Hindlimb muscle (tissue), 1 donor: ENCODE measurements around the gene GSG1L2. TPM values are rescaled to one million over a fixed set of nuclear protein-coding genes. Genes with fewer than 3 reads are reported as not detected.
A peak's percentile ranks its signal among the peaks of the same experiment; 100 is the strongest.

Experiments
- DNase-seq: peaks from one replicate; pipeline ENCODE4 v3.0.0-alpha.2; 2013
- polyA plus RNA-seq: library from polyadenylated mRNA; unstranded; fragments of 120-200 nt; gene quantifications from one replicate; pipeline ENCODE4 v1.2.1, GENCODE V29; 2013; ENCODE audit not compliant: insufficient read length

The GSG1L2 gene
- polyA plus RNA-seq, 1 donor: not detected

DNA sequence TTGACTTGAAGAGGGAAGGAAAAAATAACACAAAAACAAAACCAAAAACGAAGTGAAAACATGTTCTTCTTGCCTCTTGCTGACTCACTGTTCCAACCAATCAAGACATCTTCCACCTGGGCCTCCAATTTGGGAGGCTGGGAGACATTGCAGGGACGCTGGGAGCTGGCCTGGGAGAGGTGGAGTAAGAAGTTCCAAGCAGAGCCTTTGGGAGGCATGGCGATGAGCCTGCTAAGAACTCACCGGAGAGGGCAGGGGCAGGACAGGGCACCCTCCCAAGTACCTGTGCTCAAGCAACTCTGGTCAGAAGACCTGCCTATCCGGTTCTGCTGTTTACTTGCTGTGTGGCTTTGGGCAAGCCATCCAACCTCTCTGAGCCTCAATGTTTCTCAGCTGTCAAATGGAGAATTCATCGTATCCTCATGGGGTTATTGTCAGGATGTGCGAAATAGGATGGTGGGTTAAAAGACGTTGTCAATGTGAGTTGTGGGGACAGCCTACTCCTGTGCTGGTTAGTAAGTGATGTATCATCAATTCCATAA lies 3.0 kb upstream of the GSG1L2 start:
- no peak for DNase-seq

DNA sequence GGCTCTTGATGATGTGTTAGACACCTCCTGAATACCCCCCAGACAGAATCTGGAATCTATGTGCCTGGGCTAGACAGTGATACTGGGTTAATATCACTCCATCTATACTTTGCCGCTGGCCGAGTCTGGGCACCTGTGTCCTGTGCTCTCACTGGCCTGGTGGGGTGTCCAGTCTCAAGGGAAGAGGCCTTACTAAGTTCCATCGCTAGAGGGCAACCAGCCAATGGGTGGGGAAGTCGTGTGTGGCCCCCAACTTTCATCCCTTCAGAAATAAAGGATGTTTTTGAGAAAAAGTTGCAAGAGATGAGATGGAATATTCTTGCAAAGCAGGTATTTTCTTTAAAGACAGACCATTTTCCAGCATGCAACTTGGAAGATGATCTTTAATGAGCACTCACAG lies 2.2 kb upstream of the GSG1L2 start:
- no peak for DNase-seq

DNA sequence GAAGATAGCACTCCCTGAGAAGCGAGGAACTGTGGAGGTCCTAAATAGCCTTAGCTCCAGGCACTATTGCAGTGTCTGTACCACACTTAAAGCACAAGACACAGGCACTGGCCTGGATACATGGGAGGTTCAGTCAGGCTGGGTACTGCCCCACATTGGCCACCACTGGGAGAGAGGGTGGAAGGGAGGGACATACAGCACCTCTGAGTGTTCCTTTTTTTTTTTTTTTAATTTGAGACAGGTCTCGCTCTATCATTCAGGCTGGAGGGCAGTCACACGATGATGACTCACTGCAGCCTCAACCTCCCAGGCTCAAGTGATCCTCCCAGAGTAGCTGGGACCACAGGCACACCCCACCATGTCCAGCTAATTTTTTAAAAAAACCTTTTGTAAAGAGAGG lies 1.4 kb downstream of the GSG1L2 start:
- DNase-seq: no peak

DNA sequence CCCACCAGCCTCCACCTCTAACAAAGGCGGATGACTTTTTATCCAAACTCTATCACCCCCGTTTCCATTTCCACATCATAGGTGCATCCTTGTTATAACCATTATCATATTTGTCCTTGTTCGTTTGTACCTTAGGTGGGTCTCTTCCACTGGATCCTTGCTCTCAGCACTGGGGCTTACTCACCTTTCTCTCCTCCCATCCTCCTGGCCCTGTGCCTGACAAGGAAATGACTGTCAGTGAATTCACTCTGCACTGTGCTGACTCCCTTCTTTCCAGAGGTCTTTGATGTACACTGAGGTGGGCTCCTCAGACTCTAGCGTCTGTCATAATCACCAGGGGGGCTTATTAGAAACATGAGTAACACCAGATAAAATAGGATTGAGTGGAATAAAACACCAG lies 3.1 kb downstream of the GSG1L2 start:
- no peak for DNase-seq

DNA sequence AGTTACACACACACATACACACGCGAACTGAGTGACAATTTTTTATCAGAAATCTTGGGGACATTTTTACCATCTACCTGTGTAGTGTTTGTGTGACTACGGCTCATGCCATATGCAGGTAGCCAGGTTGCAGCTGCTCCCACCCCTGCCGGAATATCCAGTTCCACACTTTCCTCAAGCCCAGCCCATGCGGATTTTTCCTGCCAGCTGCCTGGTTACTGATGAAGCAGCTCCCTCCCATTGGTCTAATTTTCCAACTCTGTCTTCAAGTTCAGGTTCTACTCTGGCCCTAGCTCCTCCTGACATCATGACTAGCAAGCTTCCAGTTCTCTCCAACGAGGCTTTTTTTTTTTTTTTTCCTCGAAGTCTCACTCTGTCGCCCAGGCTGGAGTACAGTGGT lies 4.8 kb downstream of the GSG1L2 start:
- DNase-seq: peak; percentile 20

DNA sequence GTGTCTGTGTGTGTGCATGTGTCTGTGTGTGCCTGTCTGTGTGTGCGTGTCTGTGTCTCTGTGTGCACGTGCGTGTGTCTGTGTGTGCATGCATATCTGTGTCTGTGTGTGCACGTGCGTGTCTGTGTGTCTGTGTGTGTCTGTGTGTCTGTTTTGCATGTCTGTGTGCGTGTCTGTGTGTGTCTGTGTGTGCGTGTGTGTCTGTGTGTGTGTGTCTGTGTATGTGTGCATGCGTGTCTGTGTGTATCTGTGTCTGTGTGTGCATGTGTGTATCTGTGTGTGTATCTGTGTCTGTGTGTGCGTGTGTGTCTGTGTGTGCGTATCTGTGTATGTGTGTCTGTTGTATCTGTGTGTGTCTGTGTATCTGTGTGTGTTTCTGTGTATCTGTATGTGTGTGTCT lies 5.4 kb downstream of the GSG1L2 start:
- DNase-seq: no peak

DNA sequence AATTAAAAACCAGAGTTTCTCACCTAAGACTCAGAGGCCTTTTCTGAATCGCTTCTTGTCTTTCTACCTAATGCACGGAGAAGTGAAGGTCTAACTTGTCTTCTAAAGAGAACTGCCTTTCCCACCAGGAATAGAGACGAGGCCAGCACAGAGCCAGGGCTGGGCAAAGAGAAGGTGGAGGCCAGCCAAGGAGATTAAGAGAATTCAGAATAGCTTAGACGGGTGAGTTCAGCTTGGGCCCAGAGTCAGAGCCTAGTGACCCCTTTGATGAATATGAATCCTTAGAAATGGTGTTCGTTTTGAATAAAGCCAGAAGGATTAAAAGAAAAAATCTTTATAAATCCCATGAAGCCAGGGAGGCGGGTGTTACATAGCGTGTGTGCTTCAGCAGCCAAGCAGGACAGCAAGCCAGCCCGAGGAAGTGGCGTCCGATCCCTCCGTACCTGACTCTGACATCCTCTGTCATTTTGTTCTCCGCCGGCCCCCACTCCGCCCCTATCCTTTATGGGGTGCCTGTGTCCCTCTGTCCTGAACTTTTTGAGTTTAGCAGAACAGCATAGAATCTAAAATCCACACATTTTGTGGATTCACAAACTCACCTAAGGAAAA lies 7.4 kb downstream of the GSG1L2 start:
- DNase-seq: no peak

DNA sequence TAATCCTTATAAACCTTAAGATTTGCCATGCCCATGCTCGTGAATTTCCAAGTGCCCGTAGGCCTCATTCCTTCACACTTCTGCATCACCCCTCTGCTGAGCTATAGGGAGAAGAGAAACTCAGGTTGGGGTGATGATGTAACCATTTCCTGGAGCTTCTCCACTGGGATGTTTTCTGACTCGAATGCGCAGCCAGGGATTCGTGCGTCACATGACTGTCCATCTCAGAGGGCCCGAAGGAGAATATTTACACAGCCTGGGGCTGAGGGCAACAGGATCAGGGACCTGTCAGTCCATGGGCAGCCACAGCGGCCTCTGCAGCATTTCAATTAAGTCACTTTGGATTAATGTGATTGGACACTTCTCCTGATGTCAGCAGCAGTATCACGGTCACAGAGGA lies 8.7 kb downstream of the GSG1L2 start:
- no peak for DNase-seq

DNA sequence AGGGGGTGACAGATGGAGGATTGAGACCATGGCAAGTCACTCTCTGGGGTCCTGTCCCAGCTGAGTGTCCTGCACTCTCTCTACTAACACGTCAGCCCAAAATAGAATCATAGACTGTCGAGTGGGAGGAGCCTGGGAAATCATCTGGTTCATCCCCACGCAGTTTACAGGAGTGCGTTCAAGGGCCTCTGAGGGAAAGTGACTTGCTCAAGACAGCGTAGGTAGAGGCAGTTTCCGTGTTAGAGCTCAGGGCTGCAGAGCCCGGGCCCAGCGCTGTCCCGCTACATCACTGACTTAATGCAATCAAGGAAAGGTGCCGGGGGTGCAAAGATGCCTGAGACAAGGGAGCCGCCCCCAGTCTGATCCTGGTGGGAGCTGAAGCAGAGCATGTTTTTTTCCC lies 10.3 kb downstream of the GSG1L2 start:
- DNase-seq: no peak

DNA sequence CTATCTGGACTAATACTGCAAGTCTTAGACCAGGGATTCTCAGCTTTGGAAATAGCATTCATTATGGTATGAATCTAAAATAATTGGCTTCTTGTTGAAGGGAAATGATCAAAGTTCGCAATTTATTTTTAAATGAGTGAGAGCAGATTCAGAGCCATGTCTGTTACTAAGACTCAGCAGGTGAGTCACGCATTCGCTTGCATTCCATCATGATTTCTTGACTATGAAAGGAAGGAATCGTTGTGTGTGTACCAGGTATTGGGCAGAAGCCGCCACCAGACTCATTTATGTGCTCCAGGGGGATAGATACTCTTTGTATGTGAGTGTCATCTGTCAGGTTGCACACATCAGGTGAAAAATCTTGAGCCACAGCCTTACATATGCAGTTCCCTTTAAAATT lies 10.8 kb downstream of the GSG1L2 start:
- DNase-seq: no peak

DNA sequence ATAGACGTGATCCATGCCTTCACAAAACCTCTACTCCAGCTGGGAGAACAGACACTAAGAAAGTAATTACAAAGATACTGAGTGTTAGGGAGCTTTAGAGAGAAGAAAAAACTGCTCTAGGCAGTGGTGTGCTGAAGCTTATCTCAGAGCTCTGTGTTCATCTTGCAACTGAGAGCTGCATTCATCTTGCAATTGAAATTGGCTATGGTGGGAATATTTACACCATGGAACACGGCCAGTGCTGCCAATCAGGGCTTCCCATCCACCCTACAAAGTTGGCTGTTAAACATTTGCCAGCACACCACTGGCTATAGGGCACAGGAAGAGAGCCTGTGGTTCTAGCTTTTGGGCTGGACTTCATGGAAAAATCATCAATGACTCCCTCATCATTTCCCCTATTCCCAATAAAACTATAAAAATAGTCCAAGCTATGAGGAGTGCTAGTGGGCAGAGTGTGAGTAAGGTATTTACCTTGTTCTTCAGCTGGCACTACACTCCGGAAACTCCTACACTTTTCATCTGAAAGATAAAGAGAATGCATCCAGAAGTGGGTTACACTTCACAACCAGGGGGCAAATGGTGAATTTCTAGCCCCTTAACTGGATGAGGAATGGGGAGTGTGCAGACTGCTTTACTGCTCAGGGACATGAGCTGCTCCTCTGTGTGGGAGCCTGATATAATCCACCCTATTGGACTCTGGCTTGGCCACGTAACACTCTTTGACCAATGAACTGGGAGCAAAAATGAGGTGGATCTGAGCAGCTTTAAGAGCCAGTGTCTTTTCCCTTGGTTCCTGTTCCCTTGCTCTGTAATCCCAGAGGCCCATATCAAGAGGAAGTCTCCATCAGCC lies 11.6 kb downstream of the GSG1L2 start:
- no peak for DNase-seq

DNA sequence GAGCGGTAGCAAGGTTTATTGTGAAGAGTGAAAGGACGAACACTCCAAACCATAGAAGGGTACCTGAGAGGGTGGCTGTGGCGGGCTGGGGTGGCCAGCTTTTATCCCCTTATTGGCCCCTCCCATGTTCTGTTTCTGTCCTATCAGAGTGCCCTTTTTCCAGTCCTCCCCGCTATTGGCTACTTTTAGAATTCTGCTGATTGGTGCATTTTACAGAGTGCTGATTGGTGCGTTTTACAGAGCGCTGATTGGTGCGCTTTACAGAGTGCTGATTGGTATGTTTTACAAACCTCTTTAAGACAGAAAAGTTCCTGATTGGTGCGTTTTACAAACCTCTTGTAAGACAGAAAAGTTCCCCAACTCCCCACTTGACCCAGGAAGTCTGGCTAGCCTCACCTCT lies 12.5 kb downstream of the GSG1L2 start:
- no peak for DNase-seq

DNA sequence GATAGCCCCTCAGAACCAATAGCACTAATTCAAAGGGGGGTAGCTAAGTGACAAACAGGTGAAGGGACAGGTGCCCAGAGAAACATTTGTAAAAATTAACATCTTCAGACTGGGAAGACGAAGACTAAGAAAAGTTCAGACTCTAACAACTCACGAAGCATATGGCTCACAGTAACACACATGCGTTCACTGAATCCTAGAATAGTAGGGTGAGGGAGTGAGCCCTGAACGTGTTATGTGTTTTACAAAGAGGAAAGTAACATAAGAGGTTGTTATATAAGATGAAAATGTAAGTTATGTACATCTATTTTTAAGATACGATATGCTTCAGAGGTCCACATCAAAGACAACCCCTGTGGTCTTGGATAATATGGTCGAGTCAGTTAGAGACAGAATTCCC lies 15.2 kb downstream of the GSG1L2 start:
- DNase-seq: no peak

DNA sequence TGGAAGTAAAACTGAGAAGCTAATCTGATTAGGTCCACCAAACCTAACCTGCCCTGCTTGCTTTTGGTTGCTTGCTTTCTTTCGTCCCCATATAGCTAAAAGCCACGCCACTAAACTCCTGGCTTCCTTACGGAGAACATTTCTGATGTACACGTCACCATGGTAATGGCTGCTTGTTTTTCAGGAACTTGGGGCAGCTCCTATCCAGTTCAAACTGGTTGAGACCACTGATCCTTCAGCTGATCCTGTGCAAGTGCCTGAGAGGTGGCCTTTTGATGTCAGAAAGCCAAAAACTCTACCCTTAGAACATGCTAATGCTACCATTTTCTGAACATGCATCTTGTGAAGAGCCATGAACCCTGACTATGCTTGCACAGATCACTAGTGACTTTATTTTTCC lies 16.1 kb downstream of the GSG1L2 start:
- no peak for DNase-seq

DNA sequence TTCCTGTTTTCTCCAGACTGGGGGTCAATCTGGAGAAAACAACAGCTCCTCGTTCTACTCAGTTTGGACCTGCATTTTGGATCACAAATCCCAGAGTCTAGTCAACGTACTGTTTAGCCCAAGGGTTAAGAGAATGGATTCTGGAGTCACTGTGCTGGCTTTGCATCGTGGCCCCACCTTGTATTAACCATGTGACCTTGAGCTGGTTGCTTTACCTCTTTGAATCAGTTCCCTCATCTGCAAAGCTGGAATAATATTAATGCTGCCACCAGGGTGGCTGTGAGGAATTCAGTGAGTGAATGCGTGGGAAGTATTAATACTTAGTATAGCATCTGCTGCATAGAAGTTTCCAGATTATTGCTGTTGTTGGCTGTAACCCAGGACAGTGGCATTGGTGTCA lies 19.2 kb downstream of the GSG1L2 start:
- DNase-seq: no peak

DNA sequence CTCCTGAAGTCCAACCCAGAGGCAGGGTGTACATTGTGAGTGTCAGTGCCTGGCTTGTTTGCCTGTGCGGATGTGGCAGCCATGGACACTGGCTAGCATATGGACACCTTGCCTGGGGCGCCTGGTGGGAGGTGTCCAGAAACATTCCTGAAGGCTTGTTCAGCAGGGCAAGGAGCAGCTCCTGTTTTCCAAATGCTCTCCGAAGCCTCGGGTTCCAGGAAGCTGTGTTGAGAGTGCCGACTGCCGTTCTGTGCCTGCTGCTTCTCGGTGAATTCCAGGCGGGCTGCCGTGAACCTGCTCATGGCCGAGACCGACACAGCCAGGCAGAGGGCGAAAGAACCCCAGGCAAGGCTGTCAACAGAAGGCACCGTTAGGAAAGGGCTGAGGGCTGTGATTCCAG lies 19.6 kb downstream of the GSG1L2 start:
- DNase-seq: no peak

DNA sequence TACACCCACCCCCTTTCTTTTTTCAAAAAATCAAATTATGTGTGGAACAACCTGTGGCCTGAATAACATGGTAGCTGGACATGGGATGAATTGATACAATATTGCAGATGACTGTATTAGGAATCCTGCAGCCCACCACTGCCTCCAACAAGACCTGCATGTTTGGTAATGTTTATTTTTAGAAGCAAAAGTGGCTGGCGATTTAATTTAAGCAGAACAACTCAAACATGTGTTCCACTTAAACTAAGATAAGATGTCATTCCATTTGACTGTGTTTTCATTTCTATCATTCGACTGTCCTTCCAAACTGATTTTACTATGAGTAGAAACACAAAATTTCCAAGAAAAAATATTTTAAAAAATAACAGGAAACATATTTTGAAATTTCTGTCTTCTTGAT lies 20.4 kb downstream of the GSG1L2 start:
- DNase-seq: no peak

DNA sequence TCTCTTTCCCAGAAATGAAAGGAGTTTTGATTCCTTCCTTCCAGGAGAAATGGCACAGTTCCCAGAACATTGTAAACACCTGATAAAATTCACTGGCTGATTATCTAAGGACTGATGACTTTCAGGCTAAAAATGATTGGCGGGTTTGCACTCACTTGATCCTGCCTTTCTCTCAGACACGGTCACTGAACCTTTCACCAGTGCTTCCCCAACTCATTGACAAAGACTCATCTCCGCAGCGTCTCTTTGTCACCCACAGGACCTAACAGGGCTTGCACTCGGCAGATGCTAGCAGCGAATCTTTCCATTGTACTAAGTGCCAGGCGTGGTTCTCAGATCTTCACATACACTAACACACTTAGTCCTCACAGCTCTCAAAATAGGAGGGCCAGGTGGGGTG lies 23.2 kb downstream of the GSG1L2 start:
- DNase-seq: no peak

DNA sequence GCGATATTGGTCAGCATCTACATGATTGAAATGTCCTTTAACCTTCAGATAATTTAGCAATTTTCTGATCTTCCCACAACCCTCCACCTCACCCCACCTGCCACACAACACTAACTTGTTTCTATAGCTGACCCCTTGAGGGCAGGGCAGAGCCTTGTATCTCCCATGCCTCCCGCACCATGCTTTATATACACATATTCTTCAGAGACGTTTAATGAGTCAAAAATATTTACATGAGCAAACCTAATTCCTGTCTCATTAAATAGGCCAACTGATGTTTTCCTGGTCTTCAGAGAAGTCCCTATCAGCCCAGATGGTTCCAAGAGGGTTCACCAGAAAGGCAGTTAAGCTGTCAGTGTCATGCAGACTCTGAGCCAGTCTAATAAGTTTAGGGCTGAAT lies 23.9 kb downstream of the GSG1L2 start:
- no peak for DNase-seq

DNA sequence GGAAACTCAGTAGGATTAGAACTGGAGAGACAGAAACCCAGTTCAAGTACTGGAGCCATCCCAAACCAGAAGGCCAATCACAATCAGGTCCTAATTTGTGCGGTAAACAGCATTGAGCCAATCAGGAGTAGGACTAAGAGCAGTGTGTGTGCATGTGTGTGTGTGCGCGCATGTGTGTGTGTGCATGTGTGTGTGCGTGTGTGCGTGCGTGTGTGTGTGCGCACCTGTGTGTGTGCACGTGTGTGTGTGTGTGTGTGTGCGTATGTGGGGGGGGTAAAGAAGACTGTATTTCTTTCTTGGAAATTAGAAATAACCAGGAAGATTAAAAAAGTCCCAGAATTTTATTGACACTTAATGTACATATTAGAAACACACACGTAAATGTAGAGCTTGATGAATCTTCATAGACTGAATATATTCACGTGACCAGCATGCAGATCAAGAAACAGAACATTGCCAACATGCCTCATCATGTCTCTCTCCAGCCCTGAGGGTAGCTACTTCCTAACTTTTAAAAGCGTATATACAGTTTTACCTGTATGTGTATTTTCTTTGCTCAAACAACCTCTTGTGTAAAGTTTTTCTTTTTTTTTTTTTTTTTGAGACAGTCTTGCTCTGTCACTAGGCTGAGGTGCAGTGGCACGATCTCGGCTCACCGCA lies 29.6 kb downstream of the GSG1L2 start:
- DNase-seq: no peak

DNA sequence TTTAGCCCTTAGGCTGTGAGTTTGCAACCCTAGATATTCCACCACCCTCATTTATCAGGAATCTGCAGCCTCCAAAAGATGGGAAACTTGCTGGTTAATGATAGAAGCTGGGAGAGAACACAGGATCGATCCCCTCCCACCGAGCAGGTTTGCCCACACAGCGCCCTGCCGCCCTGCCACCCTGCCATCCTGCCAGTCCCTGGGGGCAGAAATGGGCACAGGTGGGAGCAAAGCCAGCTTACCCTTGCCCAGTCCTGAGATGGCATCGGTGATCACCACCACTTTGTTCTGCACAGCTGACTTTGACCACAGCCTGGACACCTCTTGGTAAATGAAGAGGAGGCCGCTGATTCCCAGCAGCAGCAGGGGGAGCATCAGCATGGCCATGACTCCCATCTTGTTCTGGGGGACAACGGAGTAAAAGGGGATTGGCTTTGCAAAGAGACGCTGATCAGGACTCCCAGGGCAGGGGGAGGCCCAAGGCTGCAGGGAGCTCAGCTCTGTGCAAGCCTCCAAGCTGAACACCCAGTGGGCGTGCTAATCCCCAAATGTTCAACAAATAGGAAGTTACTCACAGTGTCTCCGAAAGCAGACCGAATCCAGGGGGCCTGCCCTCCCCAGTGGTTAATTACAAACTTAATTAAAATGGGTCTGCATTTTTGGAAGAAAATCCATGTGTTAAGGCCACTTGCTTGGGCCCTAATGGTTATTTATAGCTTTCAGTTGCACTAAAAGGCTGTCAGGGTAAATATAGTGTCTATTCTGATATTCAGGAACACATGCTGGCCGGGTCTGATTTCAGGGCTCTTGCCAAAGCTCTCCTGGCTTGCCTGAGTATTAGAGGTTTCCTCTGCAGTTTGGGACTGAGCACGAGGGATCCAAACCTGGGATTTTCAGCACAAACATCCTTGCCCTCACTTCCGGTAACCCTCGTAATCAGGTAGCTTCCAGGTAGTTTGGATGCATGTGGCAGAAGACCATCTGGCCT lies 30.7 kb downstream of the GSG1L2 start, which contains the start of gene DHRS7C:
Gene DHRS7C (minus strand): TSS at position 704 of the 988 bp plus-strand sequence. CDS start 308 bp downstream, at position 396.
- DNase-seq: peak; percentile 51

DNA sequence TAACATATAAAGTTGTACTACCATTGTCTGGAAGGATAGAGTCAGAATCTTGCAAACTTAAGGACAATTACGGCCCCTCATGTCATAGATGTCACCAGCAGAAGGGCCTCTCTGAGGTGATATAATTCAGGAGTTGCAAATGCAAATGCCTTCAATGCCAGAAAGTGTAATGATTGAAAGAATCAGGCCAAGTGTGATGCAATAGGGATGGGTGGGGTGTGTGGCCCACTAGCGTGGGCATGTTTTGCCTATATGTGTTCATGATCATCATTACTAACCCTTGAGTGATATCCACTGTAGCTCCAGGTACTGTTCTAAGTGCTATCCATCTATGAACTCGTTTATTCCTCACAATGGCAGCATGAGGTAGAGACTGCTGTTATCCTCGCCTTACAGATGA lies 31.6 kb downstream of the GSG1L2 start:
- no peak for DNase-seq
